GM18870 (cell line): ENCODE measurements around the gene ACIN1.
"Not testable (repeated sequence)": the region's sequence is repeated elsewhere in the genome, so short reads cannot be mapped to it uniquely, and the experiment has no call there.

Experiments used
- ATAC-seq: cut with Tn5 transposase; IDR thresholded peaks from one replicate; pipeline ENCODE4 v1.9.1; 2021; ENCODE audit warnings: moderate library complexity; ENCODE audit not compliant: unreplicated experiment

Gene ACIN1

DNA sequence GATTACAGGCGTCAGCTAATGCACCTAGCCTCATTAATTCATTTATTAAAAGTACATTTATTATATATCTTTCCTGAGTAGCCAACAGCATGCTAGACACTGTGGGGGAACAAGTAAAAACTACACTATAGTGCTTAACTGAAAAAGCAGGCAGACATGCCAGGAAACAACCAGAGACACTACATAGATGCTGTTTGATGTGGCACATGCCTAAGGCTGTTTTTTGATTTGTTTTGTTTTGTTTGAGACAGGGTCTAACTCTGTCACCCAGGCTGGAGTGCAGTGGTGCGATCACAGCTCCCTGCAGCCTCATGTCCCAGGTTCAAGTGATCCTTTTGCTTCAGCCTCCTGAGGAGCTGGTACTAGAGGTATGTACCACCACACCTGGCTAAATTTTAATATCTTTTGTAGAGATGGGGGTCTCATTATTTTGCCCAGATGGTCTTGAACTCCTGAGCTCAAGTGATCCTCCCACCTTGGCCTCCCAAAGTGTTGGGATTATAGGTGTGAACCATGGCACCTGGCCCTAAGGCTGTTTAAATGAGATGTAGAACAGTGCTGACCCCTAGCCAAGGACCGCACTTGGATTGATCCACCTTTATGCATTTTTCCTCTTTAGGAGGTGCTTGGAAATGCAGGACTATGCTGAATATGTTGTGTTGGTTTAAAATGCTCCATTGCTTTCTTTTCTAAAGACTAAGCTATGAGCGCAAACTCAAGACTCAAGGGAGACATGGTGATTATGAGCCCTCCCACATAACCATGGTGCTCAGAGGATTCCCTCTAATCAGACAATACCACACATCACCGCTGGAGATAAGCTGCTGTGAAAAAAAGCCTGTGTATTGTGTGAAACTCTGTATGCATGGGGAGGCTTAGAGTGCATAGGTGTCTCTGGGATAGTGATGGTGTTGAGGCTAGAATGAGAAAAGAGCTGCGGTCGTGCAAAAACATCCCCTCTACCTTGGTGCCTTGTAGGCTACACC is 74.5 kb downstream of the ACIN1 start:
- no peak for ATAC-seq

DNA sequence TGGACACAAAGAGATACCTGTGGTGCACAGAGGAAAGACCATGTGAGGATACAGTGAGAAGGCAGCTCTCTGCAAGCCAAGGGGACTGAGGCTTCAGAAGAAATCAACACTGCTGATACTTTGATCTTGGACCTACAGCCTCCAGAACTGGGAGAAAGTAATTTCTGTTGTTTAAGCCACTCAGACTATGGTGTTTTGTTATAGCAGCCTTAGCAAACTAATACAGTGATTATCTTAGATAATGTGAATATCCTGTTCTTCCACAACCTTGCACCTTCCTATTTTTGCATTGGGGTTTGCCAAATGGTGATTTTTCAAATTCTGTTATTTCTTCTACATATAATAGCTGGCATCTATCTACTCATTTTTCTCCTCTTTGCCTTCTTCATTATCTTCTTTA is 76.8 kb downstream of the ACIN1 start:
- no peak for ATAC-seq

DNA sequence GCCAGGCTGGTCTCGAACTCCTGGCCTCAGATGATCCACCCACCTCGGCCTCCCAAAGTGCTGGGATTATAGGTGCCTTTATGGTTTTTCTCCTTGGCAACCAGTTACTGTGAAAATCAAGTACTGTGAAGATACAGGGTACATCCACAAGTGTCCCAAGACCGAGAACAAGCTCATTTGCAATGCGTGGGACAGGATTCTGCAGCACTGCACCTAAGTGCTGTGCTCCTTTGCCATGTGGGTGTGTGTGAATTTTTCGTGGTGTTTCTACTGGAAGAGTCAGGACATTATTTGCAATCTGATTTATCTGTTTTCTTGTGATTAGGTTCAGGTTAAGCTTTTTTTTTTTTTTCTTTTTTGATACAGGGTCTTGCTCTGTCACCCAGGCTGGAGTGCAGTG is 77.8 kb downstream of the ACIN1 start:
- ATAC-seq, result no peak

DNA sequence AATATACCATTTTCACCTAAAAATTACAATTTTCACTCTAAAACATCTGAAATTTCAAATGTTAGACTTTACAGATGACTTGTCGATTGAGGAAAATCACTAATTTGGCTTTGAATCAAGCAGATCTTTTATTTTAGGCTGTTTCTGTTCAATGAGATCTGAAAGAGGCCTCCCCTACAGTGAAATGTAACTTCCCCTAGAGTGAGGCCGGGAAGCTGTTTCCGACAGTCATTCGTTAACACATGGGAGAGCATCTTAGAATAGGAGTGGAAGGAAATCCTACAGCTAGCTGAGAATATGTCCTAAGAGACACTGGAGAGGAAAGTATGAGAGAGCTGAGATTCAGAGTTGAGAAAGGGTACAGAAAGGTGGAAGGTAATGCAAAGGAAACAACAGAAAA is 79.3 kb downstream of the ACIN1 start:
- no peak for ATAC-seq

GRCh38 chr14:23013749-23014054 is 81.2 kb downstream of the ACIN1 start:
- not testable (repeated sequence) for ATAC-seq

DNA sequence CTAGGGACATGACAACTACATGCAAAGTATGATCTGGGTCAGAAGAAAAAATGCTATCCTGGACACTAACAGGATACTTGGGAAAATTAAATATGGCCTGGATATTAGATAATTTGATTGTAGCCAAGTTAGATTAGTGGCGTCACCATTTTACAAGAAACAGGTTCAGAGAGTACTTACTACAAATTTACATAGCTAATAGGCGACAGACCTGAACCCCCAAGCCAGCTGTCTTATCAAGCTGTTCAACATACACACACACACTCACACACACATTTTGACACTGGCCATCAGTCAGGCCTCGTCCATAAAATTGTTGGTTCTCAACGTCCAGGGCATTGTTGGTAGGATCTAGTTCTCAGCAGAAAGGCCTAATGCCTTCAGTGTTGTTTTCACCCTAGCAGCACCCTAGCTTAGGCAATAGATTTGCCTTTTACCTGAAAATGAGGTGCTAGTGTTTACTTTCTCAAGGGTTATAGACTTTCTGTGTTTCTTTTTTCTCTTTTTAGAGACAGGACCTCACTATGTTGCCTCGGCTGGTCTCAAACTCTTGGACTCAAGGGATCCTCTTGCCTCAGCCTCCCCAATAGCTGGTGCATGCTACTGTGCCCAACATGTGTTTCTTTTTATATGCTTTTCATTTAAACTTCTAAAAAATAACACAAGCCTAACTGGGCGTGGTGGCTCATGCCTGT is 81.7 kb downstream of the ACIN1 start:
- no peak for ATAC-seq

DNA sequence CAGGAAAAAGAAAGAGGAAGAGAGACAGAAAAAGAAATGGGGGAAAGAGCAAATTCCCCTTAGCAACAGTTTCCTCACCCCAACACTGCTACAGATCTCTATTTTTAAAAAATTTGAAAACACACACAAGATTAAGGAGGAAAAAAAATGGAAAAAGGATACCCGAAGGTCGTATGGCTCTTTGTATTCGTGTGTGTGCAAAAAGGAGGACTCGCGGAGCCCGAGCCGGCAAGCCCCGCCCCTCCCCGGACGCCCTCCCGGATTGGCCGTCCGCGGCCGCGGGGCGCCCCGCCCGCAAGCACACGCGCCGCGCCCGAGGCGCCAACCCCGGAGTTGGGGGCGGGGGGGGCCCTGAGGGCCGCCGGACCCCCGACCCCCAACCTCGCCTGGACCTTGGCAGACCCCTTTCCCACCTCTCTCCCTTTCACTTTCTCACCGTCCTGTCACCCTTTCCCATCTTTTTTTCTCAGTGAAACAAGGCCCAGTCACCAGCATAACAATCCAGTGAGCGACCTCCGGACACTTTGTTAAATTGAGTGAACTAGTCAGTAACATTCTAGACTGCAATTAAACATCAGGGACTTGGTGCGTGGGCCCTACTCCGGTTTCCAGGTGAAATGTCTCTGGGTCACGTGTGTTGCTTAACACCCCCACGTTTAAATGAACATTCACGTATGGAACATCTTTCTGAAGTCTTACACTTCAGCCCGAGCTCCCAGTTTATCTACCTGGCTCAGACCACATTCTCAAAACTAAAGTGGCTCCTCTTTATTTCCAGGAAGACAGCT is 84.8 kb downstream of the ACIN1 start, which contains the start of gene C14orf93:
Gene C14orf93 (minus strand): TSS at position 205 of the 788 bp plus-strand sequence. CDS start 11,120 bp downstream, outside the sequence.
- ATAC-seq, result no peak

GRCh38 chr14:23009483-23009938 is 85.4 kb downstream of the ACIN1 start:
- ATAC-seq, result no peak

DNA sequence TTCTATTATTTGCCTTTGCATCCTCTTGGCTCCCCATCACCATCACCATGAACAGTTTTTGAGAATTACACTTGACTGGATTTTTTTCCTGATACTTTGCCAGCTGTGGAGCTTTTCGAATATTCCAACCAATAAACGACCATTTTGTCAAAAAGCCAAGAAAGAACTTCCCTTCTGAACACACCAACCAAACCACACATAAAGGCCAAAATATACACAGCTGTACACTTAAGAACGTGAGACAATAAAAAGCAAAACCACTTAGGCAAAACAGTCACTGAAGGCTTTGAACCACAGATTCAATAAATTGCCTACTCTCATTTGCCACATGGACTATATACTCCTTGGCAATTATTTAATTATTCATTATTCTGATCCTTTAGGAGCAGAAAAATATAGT is 86.1 kb downstream of the ACIN1 start:
- no peak for ATAC-seq
